ENCODE measurements around the gene RBM47. TPM values are rescaled to one million over a fixed set of nuclear protein-coding genes. Genes with fewer than 3 reads are reported as not detected.

RBM47 gene
- total and polyA plus RNA-seq, 2 of the 4 experiments (the other 2 are of a cell fraction): 0.44 to 1.1 TPM

DNA sequence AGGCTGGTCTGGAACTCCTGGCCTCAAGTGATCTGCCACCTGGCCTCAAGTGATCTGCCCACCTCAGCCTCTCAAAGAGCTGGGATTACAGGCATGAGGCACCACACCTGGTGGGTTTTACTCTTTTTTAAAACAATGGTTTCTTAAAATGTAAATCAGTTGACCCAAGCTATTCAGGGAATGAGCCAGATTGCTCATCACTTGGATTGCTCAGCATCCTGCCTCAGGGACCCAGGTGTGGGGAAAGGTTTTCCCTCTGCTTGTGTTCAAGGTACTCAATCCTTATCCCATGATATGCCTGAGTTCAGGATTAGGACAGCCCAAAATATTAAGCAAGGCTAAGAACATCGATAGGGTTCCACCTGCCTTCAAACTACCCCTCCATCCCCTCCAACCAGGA, 227.1 kb downstream of the RBM47 start:
- Histone ChIP-seq H3K56ac (ENCODE audit: extremely low read depth, insufficient read depth, low read length) (no peak overlapping the region), H2AK5ac (ENCODE audit: low read depth, low read length) (no peak overlapping the region), H4K91ac (ENCODE audit: insufficient read depth, low read depth, low read length) (no peak overlapping the region), H3K18ac (ENCODE audit: low read depth, low read length) (no peak overlapping the region), H3K23ac (ENCODE audit: low read depth, low read length) (no peak overlapping the region), H3K36me3 (ENCODE audit: control insufficient read depth, insufficient read depth, low read length) (no peaks in the 10 kb centered on the region), H3K4ac (ENCODE audit: low read depth, low read length) (no peak overlapping the region), H3K79me1 (ENCODE audit: low read depth in 1 of 2, low read length in 2 of 2) (no peaks in the 10 kb centered on the region), H3K9ac (ENCODE audit: low read depth, low read length) (no peak overlapping the region), H4K5ac (ENCODE audit: low read depth, low read length) (no peak overlapping the region), H2AFZ (replicated peaks; ENCODE audit: low read length, poor library complexity) (no peak overlapping the region), H2AK9ac (replicated peaks; ENCODE audit: low read depth, low read length, poor library complexity) (no peak overlapping the region), H3K14ac (replicated peaks; ENCODE audit: low read depth, low read length) (no peak overlapping the region), H2BK5ac (ENCODE audit: low read depth, low read length, poor library complexity, severe bottlenecking) (no peak overlapping the region), H4K20me1 (ENCODE audit: insufficient read depth, low read length) (no peaks in the 10 kb centered on the region), H2BK120ac (ENCODE audit: low read depth, low read length) (no peak overlapping the region), H3K4me2 (ENCODE audit: low read depth, low read length) (no peak overlapping the region), H2BK20ac (ENCODE audit: low read depth, low read length) (no peak overlapping the region), H3K9me1 (ENCODE audit: insufficient read depth, low read length) (no peaks in the 10 kb centered on the region), H3K4me3 (ENCODE audit: insufficient read depth, low read depth, low read length) (no peak overlapping the region), H4K8ac (ENCODE audit: low read depth in 2 of 2, low read length in 2 of 2) (no peak overlapping the region), H2BK15ac (ENCODE audit: low read depth, low read length) (no peak overlapping the region), H3K27me3 (ENCODE audit: control insufficient read depth, insufficient read depth, low read length) (peaks cover 2% of the 10 kb centered on the region; the same call in 1 of the 2 replicates), H3K9me3 (ENCODE audit: control insufficient read depth, insufficient read depth, low read length) (peaks cover 3% of the 10 kb centered on the region; the same call in 1 of the 2 replicates), H3K4me1 (ENCODE audit: control insufficient read depth, insufficient read depth, low read length) (no peaks in the 10 kb centered on the region), H3K27ac (ENCODE audit: insufficient read depth, low read length) (no peak overlapping the region)
- TF ChIP-seq RFX5 (IDR thresholded peaks at IDR 0.05; ENCODE audit: low read depth, low read length) (no peak), CTCF (conservative IDR thresholded peaks at IDR 0.05; ENCODE audit: low read depth, low read length) (no peak), RCOR1 (IDR thresholded peaks at IDR 0.05; ENCODE audit: insufficient replicate concordance, low read length) (no peak), CHD1 (IDR thresholded peaks at IDR 0.05; ENCODE audit: low read depth, low read length) (no peak), SMC3 (IDR thresholded peaks at IDR 0.05; ENCODE audit: low read depth, low read length) (no peak), CEBPB (IDR thresholded peaks at IDR 0.05; ENCODE audit: low read depth, low read length) (no peak), MAZ (IDR thresholded peaks at IDR 0.05; ENCODE audit: borderline replicate concordance, low read depth, low read length) (no peak), BHLHE40 (IDR thresholded peaks at IDR 0.05; ENCODE audit: low read depth, low read length) (no peak), FOS (IDR thresholded peaks at IDR 0.05; ENCODE audit: low read depth, low read length) (no peak), NFE2L2 (IDR thresholded peaks at IDR 0.05; ENCODE audit: low read depth, low read length) (no peak)
- no TSS peak for BruUV-seq (replicated peaks)
- ChIA-PET POLR2A (ENCODE audit: unreplicated experiment) (no interaction called here), CTCF (no interaction called here)
- intact Hi-C loops (cut with micrococcal nuclease) (no loop called here), in situ Hi-C loops (cut with MboI; ENCODE audit: low sequenced_read_pairs) (no loop called here), dilution Hi-C loops (cut with HindIII; ENCODE audit: low sequenced_read_pairs, unreplicated experiment) (no loop called here)
- ATAC-seq (ENCODE audit: low read depth) (no peak), DNase-seq (no peak)
- no CpG with 5 or more reads among the region's 1 CpG for WGBS, 2 experiments (ENCODE audit: extremely low coverage in 2 of 2, insufficient read length in 1 of 2)
